Stomach smooth muscle (tissue), 2 donors: Measurements from ENCODE around the gene UBE2J2.
A peak's percentile ranks its signal among the peaks of the same experiment; 100 is the strongest.

Experiments
- H3K27ac ChIP-seq: one replicate; pipeline ENCODE4 v1.7.0; 2013; ENCODE audit warnings: mild to moderate bottlenecking, low read length, inconsistent platforms
- H3K27me3 ChIP-seq, 2 donors: one replicate each; pipeline ENCODE4 v1.7.0; 2013; ENCODE audit warnings: low read length in 2 of 2; ENCODE audit not compliant: insufficient read depth in 2 of 2, control insufficient read depth in 1 of 2
- H3K36me3 ChIP-seq, 2 donors: one replicate each; pipeline ENCODE4 v1.7.0; 2013; ENCODE audit warnings: low read length in 2 of 2; ENCODE audit not compliant: control insufficient read depth in 2 of 2, insufficient read depth in 2 of 2
- H3K4me1 ChIP-seq: one replicate; pipeline ENCODE4 v1.7.0; 2013; ENCODE audit warnings: low read length; ENCODE audit not compliant: control insufficient read depth, insufficient read depth
- H3K4me3 ChIP-seq, 2 donors: one replicate each; pipeline ENCODE4 v1.7.0; 2013; ENCODE audit warnings: low read length in 2 of 2
- H3K9ac ChIP-seq, 2 donors: one replicate each; pipeline ENCODE4 v1.7.0; 2013; ENCODE audit warnings: low read length in 2 of 2, mild to moderate bottlenecking in 1 of 2
- H3K9me3 ChIP-seq, 2 donors: one replicate each; pipeline ENCODE4 v1.7.0; 2013; ENCODE audit warnings: low read length in 2 of 2; ENCODE audit not compliant: control insufficient read depth in 2 of 2
- donor health status: healthy.
- donor health status: Pancreatic carcinoma.

The UBE2J2 gene

GRCh38 chr1:1274299-1274930, 761 bp upstream of the UBE2J2 start:
- Histone ChIP-seq H3K36me3 (peaks cover 0 to 2% of the 10 kb centered on the region in 2 donors), H3K9ac (peak overlapping the region; percentile 60 to 71), H3K4me1 (peaks cover 44% of the 10 kb centered on the region), H3K27ac (no peak overlapping the region), H3K4me3 (peak overlapping the region; percentile 79 to 90), H3K9me3 (no peaks in the 10 kb centered on the region), H3K27me3 (no peaks in the 10 kb centered on the region)

- Histone ChIP-seq H3K27ac (no peak overlapping the region), H3K27me3 (no peaks in the 10 kb centered on the region), H3K4me1 (peaks cover 44% of the 10 kb centered on the region), H3K9me3 (no peaks in the 10 kb centered on the region), H3K36me3 (peaks cover 0 to 5% of the 10 kb centered on the region in 2 donors), H3K4me3 (peak overlapping the region; percentile 90 to 95), H3K9ac (peak overlapping the region; percentile 80 to 92)
Measured at GRCh38 chr1:1273209-1273511, 494 bp downstream of the UBE2J2 start.

- H3K27me3 ChIP-seq = no peaks in the 10 kb centered on the region
- H3K4me1 ChIP-seq = peaks cover 44% of the 10 kb centered on the region
- H3K27ac ChIP-seq = no peak overlapping the region
- peaks cover 1 to 8% of the 10 kb centered on the region in 2 donors for H3K36me3 ChIP-seq
- H3K9ac ChIP-seq = peak overlapping the region; percentile 80 to 92
- no peaks in the 10 kb centered on the region for H3K9me3 ChIP-seq
- H3K4me3 ChIP-seq = peak overlapping the region; percentile 90 to 95
Measured at GRCh38 chr1:1272341-1273208, 1.1 kb downstream of the UBE2J2 start.

- peak overlapping the region; percentile 32 to 49 for H3K4me3 ChIP-seq
- H3K27ac ChIP-seq = no peak overlapping the region
- peak overlapping the region; percentile 42 to 54 for H3K9ac ChIP-seq
- no peaks in the 10 kb centered on the region for H3K9me3 ChIP-seq
- H3K27me3 ChIP-seq = no peaks in the 10 kb centered on the region
- peaks cover 44% of the 10 kb centered on the region for H3K4me1 ChIP-seq
- H3K36me3 ChIP-seq = peaks cover 10 to 13% of the 10 kb centered on the region in 2 donors
Measured at GRCh38 chr1:1270813-1271212, 2.8 kb downstream of the UBE2J2 start.

GRCh38 chr1:1268284-1268682, 5.4 kb downstream of the UBE2J2 start:
- Histone ChIP-seq H3K9ac (no peak overlapping the region), H3K4me1 (peaks cover 41% of the 10 kb centered on the region), H3K9me3 (no peaks in the 10 kb centered on the region), H3K36me3 (peaks cover 21 to 24% of the 10 kb centered on the region in 2 donors), H3K27ac (no peak overlapping the region), H3K27me3 (no peaks in the 10 kb centered on the region), H3K4me3 (no peak overlapping the region)

GRCh38 chr1:1267488-1268283, 6.0 kb downstream of the UBE2J2 start:
- H3K36me3 ChIP-seq = peaks cover 27 to 29% of the 10 kb centered on the region in 2 donors
- peaks cover 36% of the 10 kb centered on the region for H3K4me1 ChIP-seq
- H3K27me3 ChIP-seq = no peaks in the 10 kb centered on the region
- no peaks in the 10 kb centered on the region for H3K9me3 ChIP-seq
- H3K9ac ChIP-seq = no peak overlapping the region
- H3K4me3 ChIP-seq = no peak overlapping the region
- no peak overlapping the region for H3K27ac ChIP-seq

GRCh38 chr1:1264868-1265272, 8.8 kb downstream of the UBE2J2 start:
- H3K4me1 ChIP-seq = peaks cover 9% of the 10 kb centered on the region
- H3K27me3 ChIP-seq = no peaks in the 10 kb centered on the region
- H3K4me3 ChIP-seq = no peak overlapping the region
- no peak overlapping the region for H3K27ac ChIP-seq
- H3K9ac ChIP-seq = no peak overlapping the region
- peaks cover 38 to 42% of the 10 kb centered on the region in 2 donors for H3K36me3 ChIP-seq
- no peaks in the 10 kb centered on the region for H3K9me3 ChIP-seq

GRCh38 chr1:1264026-1264425, 9.6 kb downstream of the UBE2J2 start:
- Histone ChIP-seq H3K9ac (no peak overlapping the region), H3K36me3 (peaks cover 46% of the 10 kb centered on the region in 2 donors), H3K27me3 (no peaks in the 10 kb centered on the region), H3K4me3 (no peak overlapping the region), H3K27ac (no peak overlapping the region), H3K9me3 (no peaks in the 10 kb centered on the region), H3K4me1 (peaks cover 7% of the 10 kb centered on the region)

- no peaks in the 10 kb centered on the region for H3K9me3 ChIP-seq
- H3K27ac ChIP-seq = no peak overlapping the region
- H3K4me3 ChIP-seq = no peak overlapping the region
- H3K36me3 ChIP-seq = peaks cover 44 to 49% of the 10 kb centered on the region in 2 donors
- H3K4me1 ChIP-seq = peaks cover 7% of the 10 kb centered on the region
- no peaks in the 10 kb centered on the region for H3K27me3 ChIP-seq
- no peak overlapping the region for H3K9ac ChIP-seq
Measured at GRCh38 chr1:1262758-1263157, 10.9 kb downstream of the UBE2J2 start.

GRCh38 chr1:1262071-1262470, 11.6 kb downstream of the UBE2J2 start:
- H3K4me1 ChIP-seq = peaks cover 7% of the 10 kb centered on the region
- no peak overlapping the region for H3K27ac ChIP-seq
- no peaks in the 10 kb centered on the region for H3K9me3 ChIP-seq
- peaks cover 41 to 43% of the 10 kb centered on the region in 2 donors for H3K36me3 ChIP-seq
- no peak overlapping the region for H3K9ac ChIP-seq
- no peak overlapping the region for H3K4me3 ChIP-seq
- no peaks in the 10 kb centered on the region for H3K27me3 ChIP-seq
